Lower leg skin (tissue), 3 donors: ENCODE data around the gene CTIF.

ENCODE experiments used
- CTCF ChIP-seq, 3 donors: fragments of 450-650 bp; IDR thresholded peaks; one replicate each; pipeline ENCODE4 v1.5.1; 2016; ENCODE audit warnings: antibody characterized with exemption in 3 of 3, mild to moderate bottlenecking in 3 of 3, moderate library complexity in 2 of 3
- POLR2A ChIP-seq, 2 donors: fragments of 450-650 bp; IDR thresholded peaks; one replicate each; pipeline ENCODE4 v1.6.1; 2016 to 2017; ENCODE audit warnings: antibody characterized with exemption in 2 of 2, mild to moderate bottlenecking in 1 of 2, moderate library complexity in 1 of 2

DNA sequence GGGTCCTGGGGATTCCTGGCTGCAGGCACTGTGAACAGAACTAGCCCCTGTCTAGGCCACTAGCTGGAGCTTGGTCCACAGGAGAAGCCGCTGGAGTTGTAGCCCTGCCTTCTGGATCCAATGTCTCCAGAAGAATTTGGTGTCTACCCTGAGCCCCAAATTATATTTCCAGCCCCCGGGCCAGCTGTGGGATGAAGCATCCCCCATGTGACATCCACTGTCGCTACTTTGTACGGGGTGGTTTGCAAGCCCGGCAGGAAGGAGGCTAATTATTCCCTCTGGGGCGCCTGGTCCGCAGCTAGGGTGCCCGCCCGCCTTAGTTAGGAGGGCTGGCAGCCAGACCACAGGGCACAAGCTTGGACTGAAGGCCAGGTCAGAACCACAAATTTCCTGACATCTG, 305.4 kb downstream of the CTIF start:
- TF ChIP-seq CTCF (IDR thresholded peaks at IDR 0.05) (no peak), POLR2A (IDR thresholded peaks at IDR 0.05) (no peak)
